ENCODE measurements around the gene TMEM26. TPM values are rescaled to one million over a fixed set of nuclear protein-coding genes. Genes with fewer than 3 reads are reported as not detected.
"Not testable (repeated sequence)": the region's sequence is repeated elsewhere in the genome, so short reads cannot be mapped to it uniquely, and the experiment has no call there.

The TMEM26 gene
- total RNA-seq, 1 experiment from 2014 or later, result 14.3 TPM

GRCh38 chr10:61390851-61391250 lies 62.3 kb downstream of the TMEM26 start:
- H3K27ac ChIP-seq (ENCODE audit: low read length), result no peak overlapping the region
- in situ Hi-C loops (cut with HindIII; ENCODE audit: low pct_unique_long_range_greater_than_20kb, low sequenced_read_pairs), result no loop called here
- H3K4me3 ChIP-seq (ENCODE audit: low read depth in 2 of 2, low read length in 2 of 2), result no peak overlapping the region
- no peak for TF ChIP-seq TCF7L2 (IDR thresholded peaks at IDR 0.05; ENCODE audit: low read depth, low read length)
- TF ChIP-seq POLR2AphosphoS5 (IDR thresholded peaks at IDR 0.05; ENCODE audit: low read depth, low read length), result no peak
- TF ChIP-seq SIN3A (IDR thresholded peaks at IDR 0.05; ENCODE audit: borderline replicate concordance, insufficient read depth, low read depth, low read length), result no peak
- TF ChIP-seq, protein P1, sequence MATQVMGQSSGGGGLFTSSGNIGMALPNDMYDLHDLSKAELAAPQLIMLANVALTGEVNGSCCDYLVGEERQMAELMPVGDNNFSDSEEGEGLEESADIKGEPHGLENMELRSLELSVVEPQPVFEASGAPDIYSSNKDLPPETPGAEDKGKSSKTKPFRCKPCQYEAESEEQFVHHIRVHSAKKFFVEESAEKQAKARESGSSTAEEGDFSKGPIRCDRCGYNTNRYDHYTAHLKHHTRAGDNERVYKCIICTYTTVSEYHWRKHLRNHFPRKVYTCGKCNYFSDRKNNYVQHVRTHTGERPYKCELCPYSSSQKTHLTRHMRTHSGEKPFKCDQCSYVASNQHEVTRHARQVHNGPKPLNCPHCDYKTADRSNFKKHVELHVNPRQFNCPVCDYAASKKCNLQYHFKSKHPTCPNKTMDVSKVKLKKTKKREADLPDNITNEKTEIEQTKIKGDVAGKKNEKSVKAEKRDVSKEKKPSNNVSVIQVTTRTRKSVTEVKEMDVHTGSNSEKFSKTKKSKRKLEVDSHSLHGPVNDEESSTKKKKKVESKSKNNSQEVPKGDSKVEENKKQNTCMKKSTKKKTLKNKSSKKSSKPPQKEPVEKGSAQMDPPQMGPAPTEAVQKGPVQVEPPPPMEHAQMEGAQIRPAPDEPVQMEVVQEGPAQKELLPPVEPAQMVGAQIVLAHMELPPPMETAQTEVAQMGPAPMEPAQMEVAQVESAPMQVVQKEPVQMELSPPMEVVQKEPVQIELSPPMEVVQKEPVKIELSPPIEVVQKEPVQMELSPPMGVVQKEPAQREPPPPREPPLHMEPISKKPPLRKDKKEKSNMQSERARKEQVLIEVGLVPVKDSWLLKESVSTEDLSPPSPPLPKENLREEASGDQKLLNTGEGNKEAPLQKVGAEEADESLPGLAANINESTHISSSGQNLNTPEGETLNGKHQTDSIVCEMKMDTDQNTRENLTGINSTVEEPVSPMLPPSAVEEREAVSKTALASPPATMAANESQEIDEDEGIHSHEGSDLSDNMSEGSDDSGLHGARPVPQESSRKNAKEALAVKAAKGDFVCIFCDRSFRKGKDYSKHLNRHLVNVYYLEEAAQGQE (IDR thresholded peaks at IDR 0.05; ENCODE audit: insufficient read depth in 1 of 2, low read depth in 2 of 2, low read length in 1 of 2), result no peak
- TF ChIP-seq, protein P2, sequence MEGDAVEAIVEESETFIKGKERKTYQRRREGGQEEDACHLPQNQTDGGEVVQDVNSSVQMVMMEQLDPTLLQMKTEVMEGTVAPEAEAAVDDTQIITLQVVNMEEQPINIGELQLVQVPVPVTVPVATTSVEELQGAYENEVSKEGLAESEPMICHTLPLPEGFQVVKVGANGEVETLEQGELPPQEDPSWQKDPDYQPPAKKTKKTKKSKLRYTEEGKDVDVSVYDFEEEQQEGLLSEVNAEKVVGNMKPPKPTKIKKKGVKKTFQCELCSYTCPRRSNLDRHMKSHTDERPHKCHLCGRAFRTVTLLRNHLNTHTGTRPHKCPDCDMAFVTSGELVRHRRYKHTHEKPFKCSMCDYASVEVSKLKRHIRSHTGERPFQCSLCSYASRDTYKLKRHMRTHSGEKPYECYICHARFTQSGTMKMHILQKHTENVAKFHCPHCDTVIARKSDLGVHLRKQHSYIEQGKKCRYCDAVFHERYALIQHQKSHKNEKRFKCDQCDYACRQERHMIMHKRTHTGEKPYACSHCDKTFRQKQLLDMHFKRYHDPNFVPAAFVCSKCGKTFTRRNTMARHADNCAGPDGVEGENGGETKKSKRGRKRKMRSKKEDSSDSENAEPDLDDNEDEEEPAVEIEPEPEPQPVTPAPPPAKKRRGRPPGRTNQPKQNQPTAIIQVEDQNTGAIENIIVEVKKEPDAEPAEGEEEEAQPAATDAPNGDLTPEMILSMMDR (IDR thresholded peaks at IDR 0.05), result no peak
- intact Hi-C loops (cut with micrococcal nuclease; ENCODE audit: unreplicated experiment), result no loop called here
- no peaks in the 10 kb centered on the region for H3K27me3 ChIP-seq (ENCODE audit: control insufficient read depth, insufficient read depth, low read length)
- no TSS peak for BruUV-seq (replicated peaks)
- POLR2A ChIA-PET, result no interaction called here
- H3K36me3 ChIP-seq (ENCODE audit: control insufficient read depth, insufficient read depth, low read length), result no peaks in the 10 kb centered on the region
- ATAC-seq (no peak), DNase-seq (ENCODE audit: low read depth, low spot score) (no peak)
- CTCF ChIA-PET, result no interaction called here
- H3K9me3 ChIP-seq (ENCODE audit: control insufficient read depth, insufficient read depth, low read depth, low read length), result no peaks in the 10 kb centered on the region
- H3K4me1 ChIP-seq (ENCODE audit: control insufficient read depth, insufficient read depth, low read length), result no peaks in the 10 kb centered on the region

DNA sequence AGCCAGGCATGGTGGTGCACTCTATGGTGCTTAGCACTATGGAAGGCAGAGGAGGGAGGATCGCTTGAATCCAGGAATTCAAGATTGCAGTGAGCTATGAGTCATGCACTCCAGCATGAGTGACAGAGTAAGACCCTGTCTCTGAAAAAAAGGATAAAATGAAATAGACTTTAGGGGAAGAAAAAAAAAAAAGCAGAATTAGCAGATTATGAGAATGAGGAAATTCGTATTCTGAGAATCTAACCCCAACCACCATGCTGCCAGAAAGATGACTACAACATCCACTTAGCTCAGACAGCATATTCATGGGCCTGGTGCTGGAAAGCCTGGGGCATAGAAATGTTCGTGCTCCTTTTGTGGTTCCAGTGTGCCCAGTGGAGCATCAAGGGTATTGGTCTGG lies 63.3 kb downstream of the TMEM26 start:
- ATAC-seq (no peak), DNase-seq (ENCODE audit: low read depth, low spot score) (no peak)
- no peaks in the 10 kb centered on the region for H3K36me3 ChIP-seq (ENCODE audit: control insufficient read depth, insufficient read depth, low read length)
- no peaks in the 10 kb centered on the region for H3K27me3 ChIP-seq (ENCODE audit: control insufficient read depth, insufficient read depth, low read length)
- TF ChIP-seq POLR2AphosphoS5 (IDR thresholded peaks at IDR 0.05; ENCODE audit: low read depth, low read length), result no peak
- TF ChIP-seq SIN3A (IDR thresholded peaks at IDR 0.05; ENCODE audit: borderline replicate concordance, insufficient read depth, low read depth, low read length), result no peak
- TF ChIP-seq, protein P2 (IDR thresholded peaks at IDR 0.05), result no peak
- TF ChIP-seq, protein P1 (IDR thresholded peaks at IDR 0.05; ENCODE audit: insufficient read depth in 1 of 2, low read depth in 2 of 2, low read length in 1 of 2), result no peak
- TF ChIP-seq TCF7L2 (IDR thresholded peaks at IDR 0.05; ENCODE audit: low read depth, low read length), result no peak
- ChIA-PET CTCF (no interaction called here), POLR2A (no interaction called here)
- no TSS peak for BruUV-seq (replicated peaks)
- H3K9me3 ChIP-seq (ENCODE audit: control insufficient read depth, insufficient read depth, low read depth, low read length), result no peaks in the 10 kb centered on the region
- in situ Hi-C loops (cut with HindIII; ENCODE audit: low pct_unique_long_range_greater_than_20kb, low sequenced_read_pairs), result no loop called here
- H3K4me3 ChIP-seq (ENCODE audit: low read depth in 2 of 2, low read length in 2 of 2), result no peak overlapping the region
- H3K27ac ChIP-seq (ENCODE audit: low read length), result no peak overlapping the region
- no peaks in the 10 kb centered on the region for H3K4me1 ChIP-seq (ENCODE audit: control insufficient read depth, insufficient read depth, low read length)
- intact Hi-C loops (cut with micrococcal nuclease; ENCODE audit: unreplicated experiment), result no loop called here

DNA sequence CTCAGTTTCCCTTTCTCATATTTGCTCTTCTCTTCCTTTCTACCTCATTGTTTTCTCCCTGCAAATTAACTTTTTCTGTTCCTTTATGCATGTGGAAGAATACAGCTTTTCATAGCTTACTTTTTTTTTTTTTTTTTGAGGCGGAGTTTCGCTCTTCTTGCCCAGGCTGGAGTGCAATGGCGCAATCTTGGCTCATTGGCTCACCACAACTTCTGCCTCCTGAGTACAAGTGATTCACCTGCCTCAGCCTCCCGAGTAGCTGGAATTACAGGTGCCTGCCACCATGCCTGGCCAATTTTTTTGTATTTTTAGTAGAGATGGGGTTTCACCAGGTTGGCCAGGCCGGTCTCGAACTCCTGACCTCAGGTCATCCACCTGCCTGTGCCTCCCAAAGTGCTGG lies 64.2 kb downstream of the TMEM26 start:
- H3K27me3 ChIP-seq (ENCODE audit: control insufficient read depth, insufficient read depth, low read length); DNase-seq (ENCODE audit: low read depth, low spot score); H3K9me3 ChIP-seq (ENCODE audit: control insufficient read depth, insufficient read depth, low read depth, low read length); H3K36me3 ChIP-seq (ENCODE audit: control insufficient read depth, insufficient read depth, low read length); H3K4me3 ChIP-seq (ENCODE audit: low read depth in 2 of 2, low read length in 2 of 2); CTCF ChIA-PET; POLR2A ChIA-PET; intact Hi-C loops (cut with micrococcal nuclease; ENCODE audit: unreplicated experiment); BruUV-seq (replicated peaks); H3K27ac ChIP-seq (ENCODE audit: low read length); H3K4me1 ChIP-seq (ENCODE audit: control insufficient read depth, insufficient read depth, low read length); in situ Hi-C loops (cut with HindIII; ENCODE audit: low pct_unique_long_range_greater_than_20kb, low sequenced_read_pairs); ATAC-seq: not testable (repeated sequence)

All from Panc1 (cell line).